Measurements from ENCODE around the gene WBP11. TPM values are rescaled to one million over a fixed set of nuclear protein-coding genes. Genes with fewer than 3 reads are reported as not detected.

WBP11 gene
- total and polyA plus RNA-seq, 9 of the 15 experiments (the other 6 are each of a cell fraction or from before 2014, with no cell fraction given), result 7.7 to 60.8 (median 24.6) TPM

GRCh38 chr12:14772946-14773345, 30.3 kb downstream of the WBP11 start (continued):
- no peak for TF ChIP-seq ZNF318 (IDR thresholded peaks at IDR 0.05; ENCODE audit: borderline replicate concordance in 1 of 2, low read depth in 1 of 2)

GRCh38 chr12:14771651-14772137, 31.6 kb downstream of the WBP11 start:
- in situ Hi-C loops (cut with MboI) (no loop called here), intact Hi-C loops (cut with micrococcal nuclease) (no loop called here)
- BruUV-seq (replicated peaks), result no TSS peak
- FAIRE-seq (no peak), ATAC-seq (no peak), DNase-seq (ENCODE audit: extremely low read depth in 1 of 4, low spot score in 3 of 4) (no peak)
- ChIA-PET POLR2A (no interaction called here), CTCF (ENCODE audit: low intra/inter-chr PET ratio) (no interaction called here)
- Histone ChIP-seq H3K9me3 (replicated peaks; ENCODE audit: control insufficient read depth, insufficient read depth, low read depth, low read length) (no peaks in the 10 kb centered on the region), H3K27me3 (ENCODE audit: control insufficient read depth in 2 of 2, insufficient read depth in 2 of 2, low read length in 2 of 2) (peaks cover 0 to 14% of the 10 kb centered on the region in 2 experiments; a peak in 1 of 5 replicates), H3K79me2 (ENCODE audit: control insufficient read depth, insufficient read depth, low read length) (no peaks in the 10 kb centered on the region), H3K4me3 (no peak overlapping the region), H3K27ac (ENCODE audit: extremely low read depth, low read depth, low read length) (no peak overlapping the region), H4K20me1 (replicated peaks; ENCODE audit: control insufficient read depth, insufficient read depth, low read length) (no peaks in the 10 kb centered on the region), H3K4me2 (ENCODE audit: insufficient read depth, low read length) (no peak overlapping the region), H3K36me3 (ENCODE audit: control insufficient read depth, insufficient read depth, low read length) (no peaks in the 10 kb centered on the region), H2AFZ (ENCODE audit: low read depth, low read length) (no peak overlapping the region), H3K9ac (ENCODE audit: insufficient read depth in 1 of 2, low read depth in 2 of 2, low read length in 2 of 2) (no peak overlapping the region), H3K9me1 (ENCODE audit: control insufficient read depth, insufficient read depth, low read length) (no peaks in the 10 kb centered on the region), H3K4me1 (replicated peaks in 1 of 2; ENCODE audit: control insufficient read depth in 2 of 2, insufficient read depth in 2 of 2, low read length in 2 of 2) (no peaks in the 10 kb centered on the region; a peak in 1 of 5 replicates)
- WGBS (ENCODE audit: insufficient coverage, low coverage, missing lambda C conversion rate), result 38% methylated on average over 4 of the region's 6 CpGs
- TF ChIP-seq MLLT1 (IDR thresholded peaks at IDR 0.05) (no peak), YBX1 (IDR thresholded peaks at IDR 0.05) (no peak), CBX8 (IDR thresholded peaks at IDR 0.05; ENCODE audit: borderline replicate concordance, extremely low read depth, low read depth, low read length, poor library complexity, severe bottlenecking) (no peak), SMAD3 (CRISPR knock-in tag; conservative IDR thresholded peaks at IDR 0.05) (no peak), NR2F6 (CRISPR knock-in tag; IDR thresholded peaks at IDR 0.05) (no peak)
